HG02970 (cell line): ENCODE data around the gene TENM4.
"Not testable (repeated sequence)": the region's sequence is repeated elsewhere in the genome, so short reads cannot be mapped to it uniquely, and the experiment has no call there.

Experiments used
- ATAC-seq: cut with Tn5 transposase; IDR thresholded peaks from one replicate; pipeline ENCODE4 v1.9.1; 2021; ENCODE audit warnings: mild to moderate bottlenecking, moderate library complexity, moderate number of reproducible peaks; ENCODE audit not compliant: unreplicated experiment, low FRiP score

Gene TENM4

DNA sequence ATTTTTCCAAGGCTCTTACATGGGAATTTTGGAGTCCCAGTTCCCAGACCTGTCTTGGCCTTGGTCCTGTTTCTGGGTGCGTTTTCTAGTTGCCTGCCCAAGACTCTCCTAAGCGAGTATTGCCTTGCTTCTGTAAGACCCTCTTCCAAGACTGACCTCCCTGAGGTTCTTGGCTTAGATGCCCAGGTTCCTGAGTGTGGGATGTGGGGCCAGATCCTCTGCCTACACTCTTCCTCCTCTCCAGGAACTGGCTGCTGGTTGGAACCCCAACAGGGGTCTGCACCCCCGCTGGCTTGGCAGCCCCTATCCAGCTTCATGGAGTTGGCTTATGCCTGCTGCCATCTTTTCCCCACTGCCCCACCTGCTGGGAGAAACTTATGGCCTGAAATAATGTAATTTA lies 429.5 kb downstream of the TENM4 start:
- ATAC-seq: no peak

DNA sequence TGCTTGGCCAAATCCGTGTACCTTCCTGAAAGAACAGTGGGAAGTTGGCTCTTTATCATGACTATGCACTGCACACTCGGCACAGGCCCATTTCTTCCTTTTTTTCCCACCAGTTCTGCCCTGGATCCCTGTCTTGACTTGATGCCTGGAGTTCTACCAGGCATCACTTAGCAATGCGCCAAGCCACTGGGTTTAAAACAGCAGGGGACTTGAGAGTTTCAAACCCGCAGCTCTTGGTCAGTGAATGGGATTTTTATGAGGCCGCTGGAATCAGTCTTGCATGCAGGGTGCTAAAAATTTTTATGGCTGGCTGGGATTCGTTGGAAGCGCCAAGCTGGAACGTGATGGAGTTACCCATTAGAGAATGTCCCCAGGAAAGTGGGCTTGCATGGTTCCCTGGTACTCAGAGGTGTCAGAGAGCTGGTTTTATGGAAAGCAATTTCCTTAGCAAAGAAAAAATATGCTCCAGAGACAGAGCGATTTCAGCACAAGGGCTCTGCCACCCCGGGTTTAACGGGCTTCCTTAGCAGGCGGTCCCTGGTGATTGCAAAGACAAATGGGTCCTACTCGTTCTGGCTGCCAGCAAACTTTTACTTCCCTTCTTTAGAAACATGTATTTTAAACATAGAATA lies 432.9 kb downstream of the TENM4 start:
- ATAC-seq: no peak

DNA sequence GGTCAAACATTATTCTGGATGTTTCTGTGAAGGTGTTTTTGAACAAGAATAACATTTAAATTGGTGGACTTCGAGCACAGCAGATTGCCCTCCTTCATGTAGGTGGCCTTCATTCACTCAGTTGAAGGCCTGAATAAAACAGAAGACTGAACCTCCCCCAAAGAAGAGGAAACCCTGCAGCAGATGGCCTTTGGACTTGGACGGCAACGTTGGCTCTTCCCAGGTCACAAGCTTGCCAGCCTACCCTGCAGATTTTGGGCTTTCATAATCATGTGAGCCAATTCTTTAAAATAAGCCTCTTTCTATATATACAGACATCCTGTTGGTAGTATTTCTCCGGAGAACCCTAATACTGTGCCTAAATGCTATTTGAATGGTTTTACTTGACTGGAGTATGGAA lies 434.0 kb downstream of the TENM4 start:
- no peak for ATAC-seq

DNA sequence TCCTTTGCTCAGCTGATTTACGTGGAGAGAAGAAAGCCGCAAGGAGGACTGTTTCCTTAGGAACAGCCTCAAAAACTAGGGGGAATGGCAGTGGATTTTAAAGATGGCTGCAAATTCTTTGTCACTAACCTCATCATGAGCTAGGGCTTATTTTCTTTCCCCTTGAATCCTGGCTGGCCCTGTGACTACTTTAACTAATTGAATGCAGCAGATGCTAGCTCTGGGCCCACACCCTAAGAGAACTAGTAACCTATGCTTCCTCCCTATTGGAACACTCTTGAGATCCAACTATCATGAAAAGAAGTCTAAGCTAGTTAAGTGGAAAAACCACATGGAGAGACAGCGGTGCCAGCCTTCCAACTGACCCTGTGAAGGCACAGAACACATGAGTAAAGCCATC lies 444.8 kb downstream of the TENM4 start:
- no peak for ATAC-seq

DNA sequence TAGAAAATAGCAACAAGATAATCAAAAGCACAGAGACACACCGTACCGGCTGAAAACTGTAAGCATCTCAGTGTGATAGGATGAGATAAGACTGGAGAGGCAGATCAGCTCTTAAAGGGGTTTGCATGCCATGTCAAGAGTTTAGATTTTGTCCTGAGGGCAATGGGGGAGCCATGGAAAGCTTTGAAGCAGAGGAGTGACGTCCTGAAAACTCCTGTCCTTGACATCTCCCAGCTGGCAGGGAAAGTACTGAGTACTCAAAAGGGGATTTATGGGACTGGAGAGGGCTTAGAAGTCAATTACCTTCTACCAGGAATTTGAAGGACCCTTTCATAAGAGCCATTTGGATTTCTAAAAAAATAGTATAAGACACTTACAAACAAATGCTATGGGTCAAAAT lies 445.7 kb downstream of the TENM4 start:
- ATAC-seq: no peak

DNA sequence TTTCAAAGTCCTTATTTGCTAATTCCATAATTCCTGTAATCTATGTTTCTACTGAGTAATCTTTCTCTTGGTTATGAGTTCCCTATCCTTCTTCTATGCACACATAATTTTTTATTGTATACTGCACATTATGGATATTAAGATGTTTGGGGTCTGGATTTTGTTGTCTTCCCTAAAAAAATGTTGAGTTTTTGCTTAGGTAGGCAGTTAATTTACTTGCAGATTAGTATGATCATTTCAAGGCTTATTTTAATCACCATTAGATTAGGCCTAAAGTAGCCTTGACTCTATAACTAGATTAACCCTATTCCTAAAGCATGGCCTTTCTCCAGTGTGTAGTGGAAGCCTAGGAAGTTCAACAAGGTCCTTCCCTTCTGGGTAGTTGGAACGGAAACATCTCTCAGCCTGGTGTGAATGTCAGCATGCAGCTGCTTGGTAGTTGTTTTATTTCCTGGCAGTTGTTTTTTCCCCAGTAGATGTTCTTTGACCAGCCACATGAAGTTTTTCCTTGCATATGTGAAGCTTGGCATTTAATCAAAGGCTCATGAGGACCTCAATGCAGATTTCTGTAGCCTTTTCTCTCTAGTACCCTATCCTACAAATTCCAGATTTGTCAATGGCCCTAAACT lies 446.9 kb downstream of the TENM4 start:
- no peak for ATAC-seq

DNA sequence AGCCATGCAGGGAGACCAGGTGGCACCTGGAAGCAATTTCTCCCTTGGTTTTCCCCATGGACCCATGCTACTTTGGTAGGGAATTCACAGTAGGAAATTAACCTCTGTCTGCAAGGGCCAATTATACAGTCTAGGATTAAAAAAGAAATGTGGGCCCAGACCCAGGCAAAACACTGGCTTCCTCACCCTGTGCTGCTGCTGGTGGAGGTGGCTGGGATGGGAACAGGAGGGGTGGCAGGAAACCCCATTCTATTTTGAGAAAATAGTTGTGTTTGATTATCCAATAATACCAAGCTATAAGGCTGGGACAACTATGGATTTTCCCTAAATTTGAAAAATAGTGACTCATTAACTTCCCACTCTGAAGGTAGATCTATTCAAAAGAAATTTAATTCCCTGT lies 449.1 kb downstream of the TENM4 start:
- ATAC-seq: no peak

DNA sequence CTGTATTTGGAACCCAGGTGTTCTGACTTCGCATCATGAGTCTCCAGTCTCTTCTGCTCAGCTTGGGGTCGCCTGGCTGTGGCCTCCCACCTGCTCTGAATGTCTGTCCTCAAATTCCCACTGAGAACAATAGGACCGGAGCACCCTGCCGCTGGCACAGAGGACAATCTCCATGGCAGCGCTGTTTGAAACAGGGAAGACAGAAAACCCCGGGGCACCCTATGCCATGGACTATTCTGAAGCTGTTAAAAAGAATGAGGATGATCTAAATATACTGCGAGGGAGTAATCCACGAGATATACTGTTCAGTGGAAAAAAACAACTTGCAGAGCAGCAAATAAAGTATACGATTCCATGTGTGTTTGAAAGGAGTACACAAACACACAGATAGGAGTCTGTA lies 450.6 kb downstream of the TENM4 start:
- ATAC-seq: no peak

DNA sequence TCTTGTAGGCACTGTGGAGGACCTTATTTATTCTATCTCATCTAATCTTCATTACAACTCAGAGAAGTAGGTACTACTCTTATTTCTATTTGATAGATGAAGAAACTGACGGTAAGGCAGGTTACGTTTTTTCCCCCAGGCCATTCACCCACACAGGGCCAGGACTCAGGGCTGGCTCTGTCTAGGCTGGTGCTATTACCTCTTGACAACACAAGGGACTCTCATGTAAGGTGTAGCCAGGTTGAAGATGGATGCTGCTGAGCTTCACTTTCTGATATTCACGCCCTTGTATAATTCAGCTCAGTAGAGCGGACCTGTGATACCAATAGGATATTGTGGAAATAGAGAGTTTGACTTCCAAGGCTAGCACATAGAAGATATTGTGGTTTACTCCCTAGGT lies 453.1 kb downstream of the TENM4 start:
- no peak for ATAC-seq

DNA sequence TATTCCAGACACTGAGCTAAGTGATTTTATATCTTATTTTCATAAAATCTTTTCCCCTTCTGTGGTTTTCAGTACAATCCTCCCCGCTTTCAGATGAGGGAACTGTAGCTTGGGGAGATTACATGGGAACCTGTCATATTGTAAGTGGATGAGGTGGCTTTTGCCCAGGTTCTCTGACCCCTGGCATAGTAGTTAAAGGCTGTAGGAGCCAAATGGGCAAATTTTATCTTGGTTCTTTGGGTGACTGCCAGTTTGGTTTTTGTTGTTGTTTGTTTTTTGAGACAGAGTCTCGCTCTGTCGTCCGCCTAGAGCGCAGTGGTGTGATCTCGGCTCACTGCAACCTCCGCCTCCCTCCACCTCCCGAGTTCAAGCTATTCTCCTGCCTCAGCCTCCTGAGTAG lies 454.5 kb downstream of the TENM4 start:
- ATAC-seq: no peak

DNA sequence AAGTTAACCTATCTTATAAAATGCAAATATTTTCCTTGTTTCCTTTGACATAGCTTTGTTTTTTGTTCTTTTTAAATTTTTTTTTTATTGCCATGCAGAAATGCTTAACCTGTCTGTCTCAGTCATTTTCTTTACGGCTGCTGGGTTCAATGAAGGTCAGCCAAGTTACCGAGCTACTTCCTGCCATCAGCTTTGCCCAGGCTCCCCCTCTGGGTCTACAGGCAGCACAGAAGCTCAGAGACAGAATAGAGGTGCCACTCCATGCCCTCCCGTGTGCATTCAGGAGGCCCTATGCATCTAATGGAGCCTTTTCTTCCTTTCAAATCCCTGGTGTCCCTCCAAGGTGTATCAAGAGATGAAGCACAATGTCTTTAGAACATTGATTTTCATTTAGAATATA lies 455.2 kb downstream of the TENM4 start:
- ATAC-seq: no peak

DNA sequence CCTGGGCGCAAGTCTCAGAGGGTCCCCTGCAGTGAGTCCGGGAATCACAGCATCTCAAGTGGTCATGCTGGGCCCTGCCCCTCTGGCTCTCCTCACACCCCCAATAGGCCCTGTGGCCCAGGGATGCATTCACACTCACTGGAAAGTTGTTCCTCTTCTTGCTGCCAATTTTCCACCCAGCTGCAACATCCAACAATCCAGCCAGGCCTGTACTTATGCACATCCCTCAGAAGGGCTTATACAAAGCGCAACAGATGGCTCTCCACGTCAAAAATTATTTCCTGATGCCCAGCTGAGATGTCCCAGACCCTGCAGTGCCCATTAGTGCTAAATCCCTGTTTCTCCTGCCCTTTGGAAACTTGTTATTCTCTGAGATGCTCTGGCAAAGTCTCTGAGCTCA lies 458.4 kb downstream of the TENM4 start:
- no peak for ATAC-seq

DNA sequence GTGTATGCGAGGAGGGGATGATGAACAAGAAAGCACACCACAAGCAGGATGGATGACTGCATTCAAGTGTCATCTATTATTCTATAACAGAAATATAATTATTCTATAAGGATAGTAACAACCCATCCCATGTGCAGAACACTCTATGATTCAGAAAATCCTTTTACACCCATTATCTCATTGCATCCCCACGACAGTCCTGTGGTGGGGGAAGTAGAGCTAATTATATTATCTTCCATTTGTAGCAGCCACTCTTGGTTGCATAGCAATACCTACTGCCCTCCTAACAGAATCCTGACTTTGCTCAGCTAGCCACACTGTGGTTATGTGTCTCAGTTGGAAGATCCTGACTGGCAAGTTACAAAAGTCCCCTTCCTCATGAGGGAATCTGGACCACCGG lies 459.7 kb downstream of the TENM4 start:
- ATAC-seq: no peak

DNA sequence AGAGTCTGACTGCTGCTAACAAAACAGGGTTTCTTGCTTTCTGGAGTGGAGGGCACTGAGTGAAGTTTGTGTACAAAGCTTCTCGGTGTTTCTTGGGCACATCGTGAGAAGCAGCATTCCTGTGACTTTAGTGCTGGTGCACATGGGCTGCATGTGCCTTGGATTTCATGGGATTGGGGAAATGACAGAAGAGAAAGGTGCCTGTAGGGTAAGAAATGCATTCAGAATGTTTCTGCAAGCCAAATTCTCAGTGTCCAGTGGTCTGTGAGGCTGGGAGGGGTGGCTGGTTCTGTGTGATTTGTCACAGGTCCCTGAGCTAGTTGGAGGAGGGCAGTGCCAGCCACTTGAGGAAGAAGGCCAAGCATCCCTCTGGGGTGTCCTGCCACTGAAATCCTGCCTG lies 462.0 kb downstream of the TENM4 start:
- ATAC-seq: no peak

DNA sequence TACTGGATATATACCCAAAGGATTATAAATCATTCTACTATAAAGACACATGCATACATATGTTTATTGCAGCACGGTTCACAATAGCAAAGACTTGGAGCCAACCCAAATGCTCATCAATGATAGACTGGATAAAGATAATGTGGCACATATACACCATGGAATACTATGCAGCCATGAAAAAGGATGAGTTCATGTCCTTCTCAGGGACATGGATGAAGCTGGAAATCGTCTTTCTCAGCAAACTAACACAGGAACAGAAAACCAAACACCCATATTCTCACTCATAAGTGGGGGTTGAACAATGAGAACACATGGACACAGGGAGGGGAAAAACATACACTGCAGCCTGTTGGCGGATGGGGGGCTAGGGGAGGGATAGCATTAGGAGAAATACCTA lies 463.0 kb downstream of the TENM4 start:
- not testable (repeated sequence) for ATAC-seq

DNA sequence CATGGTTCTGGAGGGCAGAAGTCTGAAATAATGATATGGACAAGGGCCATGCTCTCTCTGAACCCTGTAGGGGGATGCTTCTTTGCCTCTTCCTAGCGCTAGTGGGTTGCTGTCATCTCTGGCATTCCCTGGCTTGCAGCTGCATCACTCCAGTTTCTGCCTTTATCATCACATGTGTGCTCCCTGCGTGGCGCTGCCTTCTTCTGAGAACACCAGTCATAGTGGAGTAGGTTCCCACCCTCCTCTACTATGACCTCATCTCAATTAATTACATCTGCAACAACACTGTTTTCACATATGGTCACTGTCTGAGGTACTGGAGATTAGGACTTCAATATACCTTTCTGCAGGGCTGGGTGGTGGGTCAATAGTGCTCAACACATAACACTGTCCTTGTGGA lies 463.8 kb downstream of the TENM4 start:
- no peak for ATAC-seq

DNA sequence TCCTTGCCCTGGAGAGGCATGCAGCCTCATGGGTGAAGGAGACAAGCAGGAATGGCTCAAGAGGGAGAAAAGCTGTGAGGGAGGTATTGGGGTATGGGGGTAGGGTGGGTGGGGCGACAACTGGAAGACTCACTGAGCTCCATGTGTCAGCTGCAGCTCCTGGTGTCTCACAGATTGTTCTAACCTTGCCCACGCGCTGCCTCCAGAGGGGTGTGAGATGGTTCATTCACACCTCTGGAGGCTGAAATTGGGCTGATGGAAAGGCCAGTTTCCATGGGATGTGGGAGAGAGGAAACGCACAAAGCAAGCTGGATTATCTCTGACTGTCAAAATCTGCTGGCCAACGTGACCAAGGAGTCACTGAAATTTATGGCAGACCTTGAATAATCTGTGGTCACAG lies 465.7 kb downstream of the TENM4 start:
- ATAC-seq: no peak

DNA sequence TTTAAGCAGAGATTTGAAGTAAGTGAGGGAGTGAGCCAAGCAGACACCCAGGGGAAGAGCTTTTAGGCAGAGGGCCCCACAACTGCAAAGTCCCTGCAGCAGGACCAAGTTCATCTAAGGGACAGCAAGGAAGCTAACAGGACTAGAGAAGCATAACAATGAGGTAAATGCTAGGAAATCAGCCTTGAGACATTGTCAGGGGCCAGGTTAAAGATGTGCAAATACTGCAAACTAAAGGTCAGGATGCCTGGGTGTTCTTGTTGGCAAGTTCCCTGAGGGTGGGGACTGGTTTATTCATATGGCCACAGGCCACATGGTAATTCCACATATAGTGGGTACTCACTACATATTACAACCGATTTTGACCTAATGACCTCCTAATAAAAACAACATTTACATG lies 467.0 kb downstream of the TENM4 start:
- no peak for ATAC-seq

DNA sequence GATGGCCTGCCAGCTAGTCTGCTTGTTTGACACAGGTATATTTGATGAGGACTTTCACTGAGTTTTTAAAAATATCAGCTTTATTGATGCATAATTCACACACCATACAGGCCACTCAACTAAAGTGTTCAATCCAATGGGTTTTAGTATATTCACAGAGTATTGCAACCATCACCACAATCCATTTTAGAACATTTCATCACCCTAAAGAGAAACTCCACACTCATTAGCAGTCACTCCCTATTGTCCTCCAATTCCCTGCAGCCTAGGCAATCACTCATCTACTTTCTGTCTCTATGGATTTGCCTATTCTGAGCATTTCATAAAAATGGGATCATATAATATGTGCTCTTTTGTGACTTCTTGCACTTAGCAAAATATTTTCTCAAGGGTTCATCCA lies 468.2 kb downstream of the TENM4 start:
- ATAC-seq: no peak

DNA sequence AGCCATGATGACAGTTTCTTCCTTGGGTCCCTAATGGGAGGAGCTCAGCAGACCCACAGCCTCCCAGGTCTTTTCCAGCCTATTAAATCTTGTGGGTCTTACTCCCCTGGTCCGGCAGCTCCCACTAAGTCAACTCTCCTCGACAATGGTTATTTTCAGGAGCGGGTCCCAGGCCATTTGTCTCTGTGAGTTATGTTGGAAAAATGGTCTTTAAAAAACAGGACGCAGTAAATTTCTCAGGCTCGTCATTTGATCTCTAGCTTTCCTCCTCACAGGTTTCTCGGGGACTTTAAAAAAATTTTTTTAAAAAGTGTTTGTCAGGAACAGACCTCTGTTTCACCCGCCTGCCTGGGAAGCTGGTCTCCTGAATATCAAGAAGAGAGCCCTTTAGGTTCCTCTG lies 468.7 kb downstream of the TENM4 start:
- no peak for ATAC-seq

DNA sequence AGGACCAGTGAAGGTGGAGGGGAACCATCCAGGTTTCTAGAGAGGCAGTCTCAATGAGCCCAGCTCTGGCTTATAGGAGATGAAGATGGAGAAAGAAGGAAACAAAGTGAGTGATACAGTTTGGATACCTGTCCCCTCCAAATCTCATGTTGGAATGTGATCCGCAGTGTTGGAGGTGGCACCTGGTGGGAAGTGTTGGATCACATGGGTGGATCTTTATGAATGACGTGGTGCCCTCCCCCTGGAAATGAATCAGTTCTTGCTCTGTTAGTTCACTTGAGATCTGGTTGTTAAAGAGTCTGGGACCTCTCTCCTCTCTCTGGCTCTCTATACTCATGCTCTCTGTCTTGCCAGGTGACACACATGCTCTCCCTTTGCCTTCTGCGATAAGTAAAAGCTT lies 473.0 kb downstream of the TENM4 start:
- ATAC-seq: no peak

DNA sequence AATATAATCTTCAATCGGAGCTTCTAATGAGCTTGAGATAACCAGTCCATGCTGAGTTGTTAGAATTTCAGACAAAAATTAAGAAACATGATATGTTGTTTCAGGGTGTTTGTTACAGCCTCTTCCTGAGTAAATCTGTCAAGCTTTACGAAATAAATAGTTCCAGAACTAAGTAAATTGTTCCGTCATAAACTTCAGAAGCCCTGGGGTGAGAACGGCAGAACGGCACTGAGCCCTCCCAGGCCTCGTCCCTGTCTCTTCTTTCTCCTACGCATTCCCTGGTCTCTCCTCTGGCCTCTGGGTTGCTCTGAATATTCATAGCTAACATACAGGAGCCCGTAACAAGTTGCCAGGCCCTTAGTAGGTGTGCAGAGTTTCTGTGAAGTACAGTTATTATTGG lies 475.4 kb downstream of the TENM4 start:
- no peak for ATAC-seq
